Prostate gland (tissue), 2 donors: ENCODE results near the gene FNDC8.

Experiments
- POLR2A ChIP-seq: fragments of 450-650 bp; IDR thresholded peaks from one replicate; pipeline ENCODE4 v1.6.1; 2016; ENCODE audit warnings: antibody characterized with exemption, mild to moderate bottlenecking
- TF ChIP-seq, protein P1 (sequence below), 4 experiments: fragments of 200-600 bp in 2 of 4; fragments of 450-650 bp in 2 of 4; sonication (generic) in 2 of 4; IDR thresholded peaks; 1 replicate in 3 of 4; 2 replicates in 1 of 4; pipeline ENCODE4 v1.5.1; 2016 to 2019; ENCODE audit warnings: antibody characterized with exemption in 4 of 4, mild to moderate bottlenecking in 2 of 4, moderate library complexity in 2 of 4

DNA sequence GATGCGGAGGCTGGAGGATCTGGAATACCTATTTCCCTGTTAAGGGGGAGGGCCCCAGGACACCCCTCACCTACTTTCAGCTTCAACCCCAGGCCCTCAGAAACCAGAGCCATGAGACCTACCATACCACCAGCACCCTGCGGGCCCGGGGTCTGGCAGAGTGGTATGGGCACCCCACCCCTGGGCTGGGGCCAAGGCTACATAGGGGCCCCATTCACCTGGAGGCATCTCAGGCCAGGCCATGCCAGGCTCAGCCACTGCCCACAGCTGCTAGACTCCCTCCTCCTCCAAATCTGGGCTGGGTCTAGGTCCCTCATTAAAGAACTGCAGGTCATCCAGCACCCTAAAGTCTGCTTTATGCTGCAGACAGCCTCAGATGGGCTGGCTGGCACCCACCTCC lies 9.0 kb downstream of the FNDC8 start:
- TF ChIP-seq, protein P1, sequence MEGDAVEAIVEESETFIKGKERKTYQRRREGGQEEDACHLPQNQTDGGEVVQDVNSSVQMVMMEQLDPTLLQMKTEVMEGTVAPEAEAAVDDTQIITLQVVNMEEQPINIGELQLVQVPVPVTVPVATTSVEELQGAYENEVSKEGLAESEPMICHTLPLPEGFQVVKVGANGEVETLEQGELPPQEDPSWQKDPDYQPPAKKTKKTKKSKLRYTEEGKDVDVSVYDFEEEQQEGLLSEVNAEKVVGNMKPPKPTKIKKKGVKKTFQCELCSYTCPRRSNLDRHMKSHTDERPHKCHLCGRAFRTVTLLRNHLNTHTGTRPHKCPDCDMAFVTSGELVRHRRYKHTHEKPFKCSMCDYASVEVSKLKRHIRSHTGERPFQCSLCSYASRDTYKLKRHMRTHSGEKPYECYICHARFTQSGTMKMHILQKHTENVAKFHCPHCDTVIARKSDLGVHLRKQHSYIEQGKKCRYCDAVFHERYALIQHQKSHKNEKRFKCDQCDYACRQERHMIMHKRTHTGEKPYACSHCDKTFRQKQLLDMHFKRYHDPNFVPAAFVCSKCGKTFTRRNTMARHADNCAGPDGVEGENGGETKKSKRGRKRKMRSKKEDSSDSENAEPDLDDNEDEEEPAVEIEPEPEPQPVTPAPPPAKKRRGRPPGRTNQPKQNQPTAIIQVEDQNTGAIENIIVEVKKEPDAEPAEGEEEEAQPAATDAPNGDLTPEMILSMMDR (IDR thresholded peaks at IDR 0.05): no peak
- no peak for TF ChIP-seq POLR2A
